LNCaP clone FGC (cell line): ENCODE measurements around the gene CENPF.

Experiments
- DNase-seq: peaks from one replicate; pipeline ENCODE4 v3.0.0-alpha.2; 2011; ENCODE audit warnings: low read depth
- H3K4me3 ChIP-seq: 2 replicates; pipeline ENCODE4 v1.5.1; 2011; ENCODE audit warnings: mild to moderate bottlenecking, low read depth, low read length, control low read depth
- CTCF ChIP-seq: IDR thresholded peaks from 2 replicates; pipeline ENCODE4 v1.5.1; 2012; ENCODE audit warnings: mild to moderate bottlenecking; ENCODE audit not compliant: control insufficient read depth, insufficient read depth; ENCODE audit errors: extremely low read depth

CENPF gene

GRCh38 chr1:214709241-214709640, 106.2 kb downstream of the CENPF start:
- DNase-seq, result no peak
- no peak for TF ChIP-seq CTCF
- no peak overlapping the region for H3K4me3 ChIP-seq

GRCh38 chr1:214712737-214713136, 109.7 kb downstream of the CENPF start:
- no peak for TF ChIP-seq CTCF
- H3K4me3 ChIP-seq, result no peak overlapping the region
- DNase-seq, result no peak
